Measurements from ENCODE around the gene SMYD1.
"Not testable (repeated sequence)": the region's sequence is repeated elsewhere in the genome, so short reads cannot be mapped to it uniquely, and the experiment has no call there.

The SMYD1 gene

GRCh38 chr2:88067598-88067997 lies at the start of gene SMYD1:
SMYD1 (plus strand) TSS chr2:88067825; CDS start chr2:88067865, 40 bp downstream.
- Mint-ChIP-seq H3K27me3 (peaks cover 2% of the 10 kb centered on the region), H3K9me3 (no peaks in the 10 kb centered on the region), H3K27ac (no peak within 1 kb of the TSS), H3K4me3 (no peak within 1 kb of the TSS), H3K4me1 (no peaks in the 10 kb centered on the region), H3K36me3 (no peaks in the 10 kb centered on the region)
- DNase-seq (ENCODE audit: low spot score in 2 of 2): no peak
- ATAC-seq (ENCODE audit: low read depth): no peak

DNA sequence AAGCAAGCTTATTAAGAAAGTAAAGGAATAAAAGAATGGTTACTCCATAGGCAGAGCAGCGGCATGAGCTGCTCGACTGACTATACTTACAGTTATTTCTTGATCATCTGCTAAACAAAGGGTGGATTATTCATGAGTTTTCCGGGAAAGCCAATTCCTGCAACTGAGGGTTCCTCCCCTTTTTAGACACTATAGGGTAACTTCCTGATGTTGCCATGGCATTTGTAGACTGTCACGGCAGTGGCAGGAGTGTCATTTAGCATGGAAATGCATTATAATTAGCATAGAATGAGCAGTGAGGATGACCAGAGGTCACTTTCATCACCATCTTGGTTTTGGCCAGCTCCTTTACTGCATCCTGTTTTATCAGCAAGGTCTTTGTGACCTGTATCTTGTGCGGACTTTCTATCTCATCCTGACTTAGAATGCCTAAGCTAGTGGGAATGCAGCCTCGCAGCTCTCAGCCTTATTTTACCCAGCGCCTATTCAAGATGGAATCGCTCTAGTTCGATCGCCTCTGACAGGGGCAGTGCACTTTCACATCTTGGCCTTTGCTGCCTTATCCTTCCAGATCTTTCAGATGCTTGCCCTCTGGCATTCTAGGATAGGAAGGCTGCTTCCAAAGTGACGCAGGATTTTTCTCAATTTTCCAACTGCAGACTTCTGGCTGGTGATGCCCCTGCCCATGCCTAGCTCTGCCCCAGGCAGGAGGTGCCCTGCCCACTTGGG lies 49.4 kb upstream of the SMYD1 start:
- not testable (repeated sequence) for H3K9me3 Mint-ChIP-seq; DNase-seq (ENCODE audit: low spot score in 2 of 2); H3K36me3 Mint-ChIP-seq; H3K27ac Mint-ChIP-seq; H3K27me3 Mint-ChIP-seq; ATAC-seq (ENCODE audit: low read depth)
- H3K4me1 Mint-ChIP-seq: peaks cover 18% of the 10 kb centered on the region
- peak overlapping the region; percentile 98 for H3K4me3 Mint-ChIP-seq

- H3K27me3 Mint-ChIP-seq: no peaks in the 10 kb centered on the region
- no peak for DNase-seq (ENCODE audit: low spot score in 2 of 2)
- H3K27ac Mint-ChIP-seq: no peak overlapping the region
- peaks cover 18% of the 10 kb centered on the region for H3K4me1 Mint-ChIP-seq
- peaks cover 5% of the 10 kb centered on the region for H3K36me3 Mint-ChIP-seq
- no peak for ATAC-seq (ENCODE audit: low read depth)
- no peak overlapping the region for H3K4me3 Mint-ChIP-seq
- H3K9me3 Mint-ChIP-seq: no peaks in the 10 kb centered on the region
Observed at GRCh38 chr2:88018909-88019308, 48.7 kb upstream of the SMYD1 start.

DNA sequence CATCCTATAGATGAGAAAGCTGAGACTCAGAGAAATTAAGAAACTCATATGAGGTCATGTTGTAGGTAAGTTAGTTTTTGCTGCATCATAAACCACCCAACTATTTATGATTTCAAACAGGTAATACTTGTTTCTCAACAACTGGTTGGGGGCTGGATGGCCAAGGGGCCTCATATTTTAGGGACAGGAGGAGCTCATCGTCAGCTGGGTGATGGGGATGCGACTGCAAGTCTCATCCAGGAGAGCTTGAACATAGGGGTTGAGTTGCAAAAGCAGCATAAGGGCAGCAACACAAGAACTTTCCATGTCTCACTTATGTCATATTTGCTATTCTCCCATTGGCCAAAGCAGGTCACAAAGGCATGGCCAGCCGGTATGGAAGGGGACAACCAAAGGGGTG lies 47.6 kb upstream of the SMYD1 start:
- H3K36me3 Mint-ChIP-seq: peaks cover 5% of the 10 kb centered on the region
- no peak overlapping the region for H3K4me3 Mint-ChIP-seq
- no peak overlapping the region for H3K27ac Mint-ChIP-seq
- H3K9me3 Mint-ChIP-seq: no peaks in the 10 kb centered on the region
- ATAC-seq (ENCODE audit: low read depth): no peak
- DNase-seq (ENCODE audit: low spot score in 2 of 2): no peak
- H3K4me1 Mint-ChIP-seq: peaks cover 16% of the 10 kb centered on the region
- H3K27me3 Mint-ChIP-seq: no peaks in the 10 kb centered on the region

DNA sequence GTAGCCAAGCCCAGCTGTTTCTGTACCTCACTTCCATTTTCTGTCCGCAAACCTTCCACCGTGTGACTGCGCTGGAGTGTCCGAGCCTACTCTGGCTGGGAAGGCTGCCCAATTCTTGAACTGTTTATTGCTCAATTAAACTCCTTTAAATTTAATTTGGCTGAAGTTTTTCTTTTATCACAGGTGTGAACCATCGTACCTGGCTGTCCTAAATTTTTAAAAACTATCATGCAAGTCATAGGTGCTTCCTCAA lies 45.0 kb upstream of the SMYD1 start:
- Mint-ChIP-seq H3K4me3 (no peak overlapping the region), H3K27ac (no peak overlapping the region), H3K9me3 (no peaks in the 10 kb centered on the region), H3K27me3 (no peaks in the 10 kb centered on the region), H3K4me1 (peaks cover 3% of the 10 kb centered on the region), H3K36me3 (peaks cover 7% of the 10 kb centered on the region)
- no peak for ATAC-seq (ENCODE audit: low read depth)
- no peak for DNase-seq (ENCODE audit: low spot score in 2 of 2)

GRCh38 chr2:88024509-88024908 lies 43.1 kb upstream of the SMYD1 start:
- ATAC-seq (ENCODE audit: low read depth): no peak
- Mint-ChIP-seq H3K4me1 (peaks cover 5% of the 10 kb centered on the region), H3K9me3 (no peaks in the 10 kb centered on the region), H3K27ac (no peak overlapping the region), H3K27me3 (no peaks in the 10 kb centered on the region), H3K4me3 (no peak overlapping the region), H3K36me3 (peaks cover 11% of the 10 kb centered on the region)
- no peak for DNase-seq (ENCODE audit: low spot score in 2 of 2)

- ATAC-seq (ENCODE audit: low read depth) (peak; percentile 60), DNase-seq (ENCODE audit: low spot score in 2 of 2) (no peak)
- H3K4me3 Mint-ChIP-seq: peak overlapping the region; percentile 66
- H3K27me3 Mint-ChIP-seq: no peaks in the 10 kb centered on the region
- H3K4me1 Mint-ChIP-seq: peaks cover 5% of the 10 kb centered on the region
- peaks cover 18% of the 10 kb centered on the region for H3K36me3 Mint-ChIP-seq
- no peaks in the 10 kb centered on the region for H3K9me3 Mint-ChIP-seq
- peak overlapping the region; percentile 58 for H3K27ac Mint-ChIP-seq
Observed at GRCh38 chr2:88027697-88028389, 39.8 kb upstream of the SMYD1 start.

DNA sequence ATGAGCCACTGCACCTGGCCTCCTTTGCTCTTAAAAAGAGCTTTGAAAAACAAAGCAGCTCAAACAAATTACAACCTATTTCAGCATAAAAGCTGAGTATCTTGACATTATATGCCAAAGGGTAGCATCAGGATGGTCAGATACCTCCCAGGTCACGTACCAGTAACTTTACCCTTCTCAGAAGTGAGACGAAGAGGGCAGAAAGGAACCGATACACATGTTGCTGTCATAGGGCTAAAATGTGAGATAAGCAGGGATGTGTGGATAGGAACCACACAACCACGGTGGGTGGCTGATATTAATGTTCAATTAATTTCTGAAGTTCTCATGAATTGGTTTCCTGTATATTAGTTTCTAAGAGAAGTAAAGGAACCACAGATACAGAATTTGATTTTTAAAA lies 38.7 kb upstream of the SMYD1 start:
- DNase-seq (ENCODE audit: low spot score in 2 of 2): no peak
- Mint-ChIP-seq H3K9me3 (no peaks in the 10 kb centered on the region), H3K27me3 (no peaks in the 10 kb centered on the region), H3K27ac (no peak overlapping the region), H3K4me3 (no peak overlapping the region), H3K4me1 (peaks cover 5% of the 10 kb centered on the region), H3K36me3 (peaks cover 21% of the 10 kb centered on the region)
- no peak for ATAC-seq (ENCODE audit: low read depth)

GRCh38 chr2:88032070-88032702 lies 35.4 kb upstream of the SMYD1 start:
- ATAC-seq (ENCODE audit: low read depth) (no peak), DNase-seq (ENCODE audit: low spot score in 2 of 2) (no peak)
- no peak overlapping the region for H3K27ac Mint-ChIP-seq
- H3K36me3 Mint-ChIP-seq: peaks cover 29% of the 10 kb centered on the region
- no peak overlapping the region for H3K4me3 Mint-ChIP-seq
- peaks cover 11% of the 10 kb centered on the region for H3K4me1 Mint-ChIP-seq
- H3K27me3 Mint-ChIP-seq: no peaks in the 10 kb centered on the region
- no peaks in the 10 kb centered on the region for H3K9me3 Mint-ChIP-seq

DNA sequence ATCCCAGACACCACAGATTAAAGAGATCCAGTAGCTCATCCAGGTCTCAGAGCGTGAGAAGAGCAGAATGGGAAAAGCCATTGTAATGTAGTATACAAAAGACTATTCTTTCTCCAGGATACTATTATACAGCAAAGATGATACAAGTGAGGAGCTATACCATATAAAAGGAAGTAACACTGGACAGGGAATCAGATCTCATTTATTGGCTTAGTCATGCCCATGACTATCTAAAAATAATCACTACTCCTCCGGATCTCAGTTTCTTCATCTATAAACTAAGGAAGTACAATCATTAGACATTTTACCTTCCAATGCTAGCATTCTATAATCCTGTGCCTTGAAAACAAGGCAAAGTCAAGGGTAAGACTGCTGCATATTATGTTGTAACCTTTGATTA lies 31.4 kb upstream of the SMYD1 start:
- Mint-ChIP-seq H3K27ac (no peak overlapping the region), H3K27me3 (no peaks in the 10 kb centered on the region), H3K9me3 (no peaks in the 10 kb centered on the region), H3K36me3 (peaks cover 26% of the 10 kb centered on the region), H3K4me1 (peaks cover 18% of the 10 kb centered on the region), H3K4me3 (no peak overlapping the region)
- no peak for DNase-seq (ENCODE audit: low spot score in 2 of 2)
- no peak for ATAC-seq (ENCODE audit: low read depth)

DNA sequence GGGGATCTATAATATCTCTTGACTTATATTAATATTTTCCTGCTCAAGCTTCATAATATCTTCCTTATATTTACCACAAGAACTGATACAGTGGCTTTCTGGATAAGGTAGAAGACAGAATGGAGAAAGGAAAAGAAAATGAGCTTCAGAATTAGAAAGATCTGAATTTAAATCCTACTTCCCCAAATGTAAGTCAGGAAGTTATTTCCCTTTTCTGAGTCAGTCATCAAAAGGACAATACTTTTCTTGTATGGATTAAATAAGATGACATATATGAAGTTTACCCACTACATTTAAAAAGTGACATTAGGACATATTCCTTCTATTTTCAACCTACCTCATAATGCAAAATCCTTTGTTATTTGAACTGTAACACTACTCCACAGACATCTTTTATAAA lies 31.0 kb upstream of the SMYD1 start:
- Mint-ChIP-seq H3K4me3 (no peak overlapping the region), H3K9me3 (no peaks in the 10 kb centered on the region), H3K36me3 (peaks cover 26% of the 10 kb centered on the region), H3K27me3 (no peaks in the 10 kb centered on the region), H3K27ac (no peak overlapping the region), H3K4me1 (peaks cover 21% of the 10 kb centered on the region)
- DNase-seq (ENCODE audit: low spot score in 2 of 2) (no peak), ATAC-seq (ENCODE audit: low read depth) (no peak)

DNA sequence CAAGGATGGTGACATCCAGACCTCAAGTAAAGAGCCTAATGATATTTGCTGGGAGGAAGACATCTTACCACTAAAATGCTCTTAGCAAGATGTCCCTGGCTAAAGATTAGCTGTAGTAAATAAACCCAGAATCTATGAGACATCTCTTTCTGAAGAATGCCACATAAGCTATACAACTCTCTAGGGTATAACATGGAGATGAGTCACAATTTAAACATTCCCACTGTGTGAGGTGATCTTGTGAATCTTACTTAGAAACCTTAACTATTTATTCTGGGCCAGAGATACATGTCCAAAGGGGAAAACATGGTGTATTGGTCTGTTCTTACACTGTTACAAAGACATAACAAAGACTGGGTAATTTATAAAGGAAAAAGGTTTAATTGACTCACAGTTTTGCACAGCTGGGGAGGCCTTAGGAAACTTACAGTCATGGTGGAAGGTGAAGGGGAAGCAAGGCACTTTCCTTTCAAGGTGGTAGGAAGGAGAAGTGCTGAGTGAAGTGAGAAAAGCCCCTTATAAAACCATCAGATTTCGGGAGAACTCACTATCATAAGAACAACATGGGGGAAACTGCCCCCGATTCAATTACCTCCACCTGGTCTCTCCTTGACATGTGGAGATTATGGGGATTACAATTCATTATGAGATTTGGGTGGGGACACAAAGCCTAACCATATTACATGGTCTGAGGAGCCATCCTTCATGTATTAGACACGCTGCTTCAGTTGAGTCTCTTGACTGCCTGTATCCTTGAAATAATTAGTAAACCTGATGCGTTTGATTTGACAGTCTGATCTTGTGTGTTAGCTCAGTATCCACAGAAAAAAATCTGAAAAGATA lies 29.1 kb upstream of the SMYD1 start:
- Mint-ChIP-seq H3K36me3 (peaks cover 22% of the 10 kb centered on the region), H3K9me3 (no peaks in the 10 kb centered on the region), H3K27ac (peak overlapping the region; percentile 75), H3K4me3 (no peak overlapping the region), H3K27me3 (no peaks in the 10 kb centered on the region), H3K4me1 (peaks cover 24% of the 10 kb centered on the region)
- DNase-seq (ENCODE audit: low spot score in 2 of 2) (no peak), ATAC-seq (ENCODE audit: low read depth) (no peak)

DNA sequence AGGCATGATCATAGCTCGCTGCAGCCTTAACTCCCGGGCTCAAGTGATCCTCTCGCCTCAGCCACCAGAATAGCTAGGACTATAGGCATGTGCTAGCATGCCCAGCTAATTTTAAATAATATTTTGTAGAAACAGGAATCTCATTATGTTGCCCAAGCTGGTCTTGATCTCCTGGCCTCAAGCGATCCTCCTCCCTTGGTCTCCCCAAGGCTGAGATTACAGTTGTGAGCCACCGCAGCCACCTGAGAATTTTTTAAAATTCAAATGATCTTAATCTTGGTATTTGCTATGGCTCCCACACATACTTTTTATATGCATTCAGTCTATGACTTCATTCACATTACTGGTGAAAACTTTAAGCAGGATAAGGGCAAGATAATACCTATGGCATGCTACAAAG lies 25.1 kb upstream of the SMYD1 start:
- Mint-ChIP-seq H3K4me1 (peaks cover 26% of the 10 kb centered on the region), H3K27me3 (no peaks in the 10 kb centered on the region), H3K27ac (no peak overlapping the region), H3K36me3 (peaks cover 11% of the 10 kb centered on the region), H3K9me3 (no peaks in the 10 kb centered on the region), H3K4me3 (no peak overlapping the region)
- DNase-seq (ENCODE audit: low spot score in 2 of 2): no peak
- ATAC-seq (ENCODE audit: low read depth): no peak

- ATAC-seq (ENCODE audit: low read depth); H3K27ac Mint-ChIP-seq; H3K9me3 Mint-ChIP-seq; H3K4me3 Mint-ChIP-seq; H3K27me3 Mint-ChIP-seq; DNase-seq (ENCODE audit: low spot score in 2 of 2); H3K36me3 Mint-ChIP-seq: not testable (repeated sequence)
- H3K4me1 Mint-ChIP-seq: peaks cover 21% of the 10 kb centered on the region
Observed at GRCh38 chr2:88045561-88045960, 22.1 kb upstream of the SMYD1 start.
